SKM-1 treated with dmso at 0.1 percent for 144 hours (cell line): ENCODE measurements around the gene RNF167.
"Not testable (repeated sequence)": the region's sequence is repeated elsewhere in the genome, so short reads cannot be mapped to it uniquely, and the experiment has no call there.

ENCODE experiments used
- DNase-seq: peaks from one replicate; lab custom pipeline; 2025; ENCODE audit not compliant: unreplicated experiment; lab: John Stamatoyannopoulos, UW

The RNF167 gene

DNA sequence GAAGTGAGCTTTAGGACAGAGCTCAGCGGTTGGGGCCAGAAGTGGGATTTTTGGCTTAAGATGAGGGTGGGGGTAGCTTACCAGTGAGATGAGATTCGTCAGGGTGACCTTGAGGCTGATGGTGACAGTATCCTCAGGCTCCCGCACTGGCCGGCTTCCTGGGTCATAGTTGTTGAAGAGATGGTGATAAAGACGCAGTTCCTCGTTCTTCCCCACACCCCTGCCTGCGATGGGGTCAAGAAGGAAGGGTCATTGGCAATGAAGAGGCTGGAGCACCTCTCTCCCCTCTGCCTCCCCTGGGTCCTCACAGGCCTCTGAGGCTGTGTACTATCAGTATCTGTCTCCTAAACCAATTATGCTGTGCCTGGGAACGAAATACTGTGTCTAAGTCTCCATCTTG, 37.5 kb upstream of the RNF167 start:
- DNase-seq = no peak

DNA sequence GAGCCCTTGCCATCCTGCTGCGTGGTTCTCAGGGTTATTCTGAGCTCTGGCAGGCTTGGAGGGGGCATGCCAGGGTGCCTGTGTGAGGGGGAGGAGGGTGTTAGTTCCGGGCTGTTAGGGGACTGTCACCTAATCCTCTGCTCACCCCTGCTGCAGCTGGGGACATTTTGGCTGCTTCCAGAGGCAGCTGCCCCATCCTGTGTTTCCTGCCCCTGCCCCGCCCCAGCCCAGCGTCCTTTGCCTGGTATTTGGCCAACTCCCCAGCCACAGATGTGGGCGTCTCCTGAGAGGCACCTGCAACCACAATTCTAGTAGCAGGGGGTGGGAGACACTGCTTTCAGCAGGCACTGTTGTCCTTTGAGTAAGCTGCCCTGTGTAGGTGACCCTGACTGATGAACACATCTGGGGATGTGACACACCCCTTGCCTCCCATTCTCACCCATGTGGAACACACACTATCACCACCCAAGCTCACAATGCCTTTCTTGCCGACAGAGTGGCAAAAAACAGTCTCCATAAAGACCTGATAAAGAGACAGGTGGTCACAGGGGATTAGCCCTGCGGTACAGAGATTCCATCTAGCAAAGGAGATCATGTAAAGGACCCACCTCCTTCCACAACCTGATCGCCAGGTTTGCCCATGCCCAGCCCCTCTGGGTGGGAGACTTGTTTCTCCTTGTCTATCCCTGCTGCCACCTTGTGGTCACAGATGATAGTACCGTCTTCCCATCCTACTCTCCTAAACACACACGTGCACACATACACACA, 36.8 kb upstream of the RNF167 start, which contains the start of gene CHRNE:
TSS of gene CHRNE (minus strand) at position 48 of the 768 bp plus-strand sequence. CDS start at position 13, 35 bp downstream.
- DNase-seq = peak; percentile 26

DNA sequence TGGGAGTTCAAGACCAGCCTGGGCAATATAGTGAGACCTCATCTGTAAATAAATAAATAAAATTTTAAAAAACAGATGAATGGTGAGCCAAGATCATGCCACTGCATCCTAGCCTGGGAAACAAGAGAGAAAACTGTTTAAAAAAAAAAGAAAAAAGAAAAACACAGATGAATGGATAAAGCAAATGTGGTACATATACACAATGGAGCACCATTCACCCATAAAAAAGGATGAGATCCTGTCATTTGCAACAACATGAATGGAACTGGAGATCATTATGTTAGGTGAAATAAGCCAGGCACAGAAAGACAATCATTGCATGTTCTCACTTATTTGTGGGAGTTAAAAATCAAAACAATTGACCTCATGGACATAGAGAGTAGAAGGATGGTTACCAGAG, 33.4 kb upstream of the RNF167 start:
- DNase-seq = not testable (repeated sequence)

DNA sequence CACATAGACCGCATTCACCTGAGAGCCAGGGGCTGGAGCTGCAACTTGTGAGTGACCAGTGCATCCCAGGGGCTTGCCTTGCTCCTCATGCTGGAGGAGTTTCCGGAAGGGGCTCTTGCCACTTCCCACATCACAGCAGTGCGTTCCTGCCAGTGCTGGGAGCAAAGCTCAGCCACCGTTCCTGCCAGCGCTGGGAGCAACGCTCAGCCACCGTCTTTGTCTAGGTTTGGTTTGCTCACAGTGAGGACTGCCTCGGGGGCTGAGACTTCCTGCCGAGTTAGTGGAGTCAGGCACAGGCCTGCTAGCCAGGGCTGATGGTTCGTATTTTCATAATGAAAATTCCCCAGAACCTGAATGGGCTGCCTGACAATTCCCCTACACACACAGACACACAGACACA, 31.8 kb upstream of the RNF167 start:
- no peak for DNase-seq

DNA sequence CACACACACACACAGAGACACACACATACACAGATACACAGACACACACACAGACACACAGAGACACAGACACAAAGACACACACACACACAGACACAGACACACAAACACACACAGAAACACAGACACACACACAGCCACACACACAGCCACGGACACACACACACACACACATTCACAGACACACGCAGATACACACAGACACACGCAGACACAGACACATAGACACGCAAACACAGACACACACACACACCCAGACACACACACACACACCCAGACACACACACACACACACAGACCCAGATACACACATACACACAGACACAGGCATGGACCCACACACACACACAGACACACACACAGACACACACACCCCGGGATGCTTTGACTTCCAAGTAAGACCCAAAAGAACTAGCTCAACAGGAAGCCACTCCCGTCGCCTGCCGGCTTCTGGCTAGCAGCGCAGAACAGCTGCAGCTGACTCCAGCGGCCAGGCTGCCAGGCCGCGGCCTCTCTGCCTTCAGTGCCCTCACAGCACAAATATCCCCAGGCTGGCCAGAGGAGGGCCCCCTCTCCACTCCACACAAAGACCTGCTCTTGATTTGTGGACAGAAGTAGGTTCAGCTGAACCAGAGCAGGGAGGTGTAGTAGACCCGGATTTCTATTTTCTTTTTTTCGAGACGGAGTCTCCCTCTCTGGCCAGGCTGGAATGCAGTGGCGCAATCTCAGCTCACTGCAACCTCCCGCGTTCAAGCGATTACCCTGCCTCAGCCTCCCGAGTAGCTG, 31.2 kb upstream of the RNF167 start:
- DNase-seq = peak; percentile 65

DNA sequence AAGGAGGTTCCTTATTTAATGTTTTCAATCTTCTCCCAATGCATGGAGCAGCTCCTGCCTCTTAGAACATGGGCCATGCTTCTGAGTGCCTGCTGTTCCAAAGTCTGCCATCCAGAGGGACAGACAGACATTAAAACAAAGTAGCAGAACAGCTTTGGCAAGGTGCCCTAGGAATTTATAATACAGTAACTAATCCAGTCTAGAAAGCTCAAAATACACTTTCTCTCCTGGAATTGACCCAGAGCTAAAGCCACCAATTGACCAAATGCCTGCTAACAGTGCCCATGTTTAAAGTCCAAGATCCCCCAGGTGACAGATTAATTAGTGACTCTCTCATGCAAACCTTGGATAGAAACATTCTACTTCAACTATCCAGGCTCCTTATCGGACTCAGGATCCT, 26.1 kb upstream of the RNF167 start:
- DNase-seq = no peak

DNA sequence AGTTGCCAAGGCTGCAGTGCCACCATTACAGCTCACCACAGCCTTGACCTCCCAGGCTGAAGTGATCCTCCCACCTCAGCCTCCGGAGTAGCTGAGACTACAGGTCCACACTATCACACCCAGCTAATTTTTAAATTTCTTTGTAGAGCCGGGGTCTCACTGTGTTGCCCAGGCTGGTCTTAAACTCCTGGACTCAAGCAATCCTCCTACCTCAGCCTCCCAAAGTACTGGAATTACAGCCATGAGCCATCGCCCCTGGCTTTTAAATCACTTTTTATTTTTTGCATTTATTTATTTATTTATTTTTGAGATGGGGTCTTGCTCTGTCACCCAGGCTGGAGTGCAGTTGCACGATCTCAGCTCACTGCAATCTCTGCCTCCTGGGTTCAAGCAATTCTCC, 25.5 kb upstream of the RNF167 start:
- DNase-seq = not testable (repeated sequence)

DNA sequence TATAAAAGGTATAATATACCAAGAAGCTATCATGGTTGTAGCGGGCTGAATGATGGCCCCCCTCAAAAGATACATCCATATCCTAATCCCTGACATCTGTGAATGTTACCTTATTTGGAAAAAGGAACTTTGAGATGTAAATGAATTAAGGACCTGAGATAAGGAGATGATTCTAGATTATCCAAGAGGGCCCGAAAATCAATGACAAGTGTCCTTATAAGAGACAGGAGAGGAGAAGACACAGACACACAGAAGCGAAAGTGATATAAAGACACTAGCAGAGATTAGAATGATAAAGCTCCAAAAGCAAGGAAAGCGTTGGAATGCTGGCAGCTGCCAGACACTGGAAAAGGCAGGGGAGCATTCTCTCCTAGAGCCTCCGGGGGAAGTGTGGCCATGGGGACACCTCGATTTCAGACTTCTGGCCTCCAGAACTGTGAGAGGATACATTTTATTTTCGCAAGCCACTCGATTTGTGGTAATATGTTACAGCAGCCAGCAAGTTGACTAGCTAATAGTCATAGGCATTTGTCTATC, 20.5 kb upstream of the RNF167 start:
- DNase-seq = no peak

DNA sequence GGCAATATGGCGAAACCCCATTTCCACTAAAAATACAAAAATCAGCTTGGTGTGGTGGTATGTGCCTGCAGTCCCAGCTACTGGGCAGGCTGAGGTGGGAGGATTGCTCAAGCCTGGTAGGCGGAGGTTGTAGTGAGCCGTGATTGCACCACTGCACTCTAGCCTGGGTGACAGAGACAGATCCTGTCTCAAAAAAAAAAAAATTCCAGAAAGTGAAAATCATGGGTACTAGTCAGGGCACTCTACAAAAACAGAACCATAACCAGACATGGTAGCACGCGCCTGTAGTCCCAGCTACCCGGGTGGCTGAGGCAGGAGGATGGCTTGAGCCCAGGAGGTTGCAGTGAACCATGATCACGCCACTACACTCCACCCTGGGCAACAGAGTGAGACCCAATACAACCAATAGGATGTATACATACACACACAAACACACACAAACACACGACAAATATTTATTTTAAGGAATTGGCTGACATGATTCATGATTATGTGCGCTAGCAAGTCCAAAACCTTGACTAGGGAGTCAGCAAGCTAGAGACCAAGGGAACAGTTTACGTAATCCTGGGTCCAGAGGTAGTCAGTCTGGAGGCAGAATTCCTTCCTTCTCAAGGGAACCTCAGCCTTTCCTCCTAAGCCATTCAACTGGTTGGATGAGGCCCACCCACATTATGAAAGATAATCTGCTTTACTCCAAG, 19.6 kb upstream of the RNF167 start:
- DNase-seq = peak; percentile 1

DNA sequence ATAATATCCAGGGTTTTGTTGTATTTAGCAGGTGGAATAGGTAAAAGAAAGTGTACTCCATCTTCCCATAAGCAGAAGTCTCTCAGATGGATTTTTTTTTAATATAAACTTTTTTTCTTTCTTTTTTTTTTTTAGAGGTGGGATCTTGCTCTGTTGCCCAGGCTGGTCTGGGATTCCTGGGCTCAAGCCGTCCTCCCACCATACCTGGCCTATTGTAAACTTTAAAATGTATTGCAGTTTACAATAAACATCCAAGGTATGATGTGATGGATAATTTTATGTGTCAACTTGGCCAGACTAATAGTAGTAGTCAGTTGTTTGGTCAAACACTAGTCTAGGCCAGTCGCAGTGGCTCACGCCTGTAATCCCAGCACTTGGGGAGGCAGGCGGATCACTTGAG, 18.7 kb upstream of the RNF167 start:
- DNase-seq = no peak

DNA sequence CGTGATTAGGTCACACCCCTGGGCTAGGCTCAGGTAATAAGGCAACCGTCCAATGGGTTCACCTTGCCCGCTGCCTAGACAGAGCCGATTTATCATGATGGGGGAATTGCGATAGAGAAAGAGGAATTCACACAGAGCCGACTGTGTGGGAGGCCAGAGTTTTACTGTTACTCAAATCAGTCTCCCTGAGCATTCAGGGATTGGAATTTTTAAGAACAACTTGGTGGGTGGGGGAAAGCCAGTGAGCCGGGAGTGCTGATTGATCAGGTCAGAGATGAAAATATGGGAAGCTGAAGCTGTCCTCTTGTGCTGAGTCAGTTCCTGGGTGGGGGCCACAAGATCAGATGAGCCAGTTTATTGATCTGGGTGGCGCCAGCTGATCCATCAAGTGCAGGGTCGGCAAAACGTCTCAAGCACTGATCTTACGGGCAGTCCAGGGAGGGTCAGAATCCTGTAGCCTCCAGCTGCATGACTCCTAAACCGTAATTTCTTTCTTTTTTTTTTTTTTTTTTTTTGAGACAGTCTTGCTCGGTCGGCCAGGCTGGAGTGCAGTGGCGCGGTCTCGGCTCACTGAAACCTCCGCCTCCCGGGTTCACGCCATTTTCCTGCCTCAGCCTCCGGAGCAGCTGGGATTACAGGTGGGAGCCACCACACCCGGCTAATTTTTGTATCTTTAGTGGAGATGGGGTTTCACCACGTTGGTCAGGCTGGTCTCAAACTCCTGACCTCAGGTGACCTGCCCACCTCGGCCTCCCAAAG, 13.3 kb upstream of the RNF167 start:
- DNase-seq = not testable (repeated sequence)

DNA sequence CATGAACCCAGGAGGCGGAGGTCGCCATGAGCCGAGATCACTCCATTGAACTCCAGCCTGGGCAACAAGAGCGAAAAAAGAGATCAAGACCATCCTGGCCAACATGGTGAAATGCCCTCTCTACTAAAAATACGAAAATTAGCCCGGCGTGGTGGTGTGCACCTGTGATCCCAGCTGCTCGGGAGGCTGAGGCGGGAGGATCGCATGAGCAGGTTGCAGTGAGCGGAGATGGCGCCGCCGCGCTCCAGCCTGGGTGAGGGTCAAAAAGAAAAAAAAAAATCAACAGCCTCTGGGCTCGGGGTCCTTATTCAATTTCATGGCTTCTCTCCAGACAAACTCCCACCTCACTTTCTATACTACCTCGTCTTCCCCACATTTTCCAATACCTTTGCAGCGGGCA, 11.2 kb upstream of the RNF167 start:
- DNase-seq = no peak

DNA sequence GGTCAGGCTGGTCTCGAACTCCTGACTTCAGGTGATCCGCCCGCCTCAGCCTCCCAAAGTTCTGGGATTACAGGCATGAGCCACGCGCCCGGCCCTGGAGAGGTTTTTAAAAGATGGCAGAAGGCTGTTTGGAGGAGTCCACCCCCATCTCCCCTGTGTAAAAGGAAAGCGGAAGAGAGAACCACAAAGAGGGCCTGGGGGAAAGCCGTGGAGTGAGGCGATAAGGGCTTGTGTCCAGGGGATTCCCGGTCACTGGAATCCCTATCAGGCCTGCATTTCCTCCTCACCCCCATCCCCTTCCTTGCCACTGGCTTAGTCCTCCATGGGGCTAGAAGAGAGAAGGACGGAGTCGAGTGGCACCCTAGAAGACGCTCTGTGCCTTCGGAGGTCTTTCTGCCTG, 8.1 kb upstream of the RNF167 start, which contains the start of gene GP1BA:
TSS of gene GP1BA (plus strand) at position 315 of the 400 bp plus-strand sequence. CDS start 328 bp downstream, outside the sequence.
- no peak for DNase-seq

DNA sequence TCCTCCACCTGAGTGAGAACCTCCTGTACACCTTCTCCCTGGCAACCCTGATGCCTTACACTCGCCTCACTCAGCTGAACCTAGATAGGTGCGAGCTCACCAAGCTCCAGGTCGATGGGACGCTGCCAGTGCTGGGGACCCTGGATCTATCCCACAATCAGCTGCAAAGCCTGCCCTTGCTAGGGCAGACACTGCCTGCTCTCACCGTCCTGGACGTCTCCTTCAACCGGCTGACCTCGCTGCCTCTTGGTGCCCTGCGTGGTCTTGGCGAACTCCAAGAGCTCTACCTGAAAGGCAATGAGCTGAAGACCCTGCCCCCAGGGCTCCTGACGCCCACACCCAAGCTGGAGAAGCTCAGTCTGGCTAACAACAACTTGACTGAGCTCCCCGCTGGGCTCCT, 7.3 kb upstream of the RNF167 start:
- no peak for DNase-seq

DNA sequence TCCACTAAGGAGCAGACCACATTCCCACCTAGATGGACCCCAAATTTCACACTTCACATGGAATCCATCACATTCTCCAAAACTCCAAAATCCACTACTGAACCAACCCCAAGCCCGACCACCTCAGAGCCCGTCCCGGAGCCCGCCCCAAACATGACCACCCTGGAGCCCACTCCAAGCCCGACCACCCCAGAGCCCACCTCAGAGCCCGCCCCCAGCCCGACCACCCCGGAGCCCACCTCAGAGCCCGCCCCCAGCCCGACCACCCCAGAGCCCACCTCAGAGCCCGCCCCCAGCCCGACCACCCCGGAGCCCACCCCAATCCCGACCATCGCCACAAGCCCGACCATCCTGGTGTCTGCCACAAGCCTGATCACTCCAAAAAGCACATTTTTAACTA, 6.4 kb upstream of the RNF167 start:
- DNase-seq = no peak

DNA sequence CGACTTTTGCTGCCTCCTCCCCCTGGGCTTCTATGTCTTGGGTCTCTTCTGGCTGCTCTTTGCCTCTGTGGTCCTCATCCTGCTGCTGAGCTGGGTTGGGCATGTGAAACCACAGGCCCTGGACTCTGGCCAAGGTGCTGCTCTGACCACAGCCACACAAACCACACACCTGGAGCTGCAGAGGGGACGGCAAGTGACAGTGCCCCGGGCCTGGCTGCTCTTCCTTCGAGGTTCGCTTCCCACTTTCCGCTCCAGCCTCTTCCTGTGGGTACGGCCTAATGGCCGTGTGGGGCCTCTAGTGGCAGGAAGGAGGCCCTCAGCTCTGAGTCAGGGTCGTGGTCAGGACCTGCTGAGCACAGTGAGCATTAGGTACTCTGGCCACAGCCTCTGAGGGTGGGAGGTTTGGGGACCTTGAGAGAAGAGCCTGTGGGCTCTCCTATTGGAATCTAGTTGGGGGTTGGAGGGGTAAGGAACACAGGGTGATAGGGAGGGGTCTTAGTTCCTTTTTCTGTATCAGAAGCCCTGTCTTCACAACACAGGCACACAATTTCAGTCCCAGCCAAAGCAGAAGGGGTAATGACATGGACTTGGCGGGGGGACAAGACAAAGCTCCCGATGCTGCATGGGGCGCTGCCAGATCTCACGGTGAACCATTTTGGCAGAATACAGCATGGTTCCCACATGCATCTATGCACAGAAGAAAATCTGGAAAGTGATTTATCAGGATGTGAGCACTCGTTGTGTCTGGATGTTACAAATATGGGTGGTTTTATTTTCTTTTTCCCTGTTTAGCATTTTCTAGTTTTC, 5.7 kb upstream of the RNF167 start:
- DNase-seq = peak; percentile 32

DNA sequence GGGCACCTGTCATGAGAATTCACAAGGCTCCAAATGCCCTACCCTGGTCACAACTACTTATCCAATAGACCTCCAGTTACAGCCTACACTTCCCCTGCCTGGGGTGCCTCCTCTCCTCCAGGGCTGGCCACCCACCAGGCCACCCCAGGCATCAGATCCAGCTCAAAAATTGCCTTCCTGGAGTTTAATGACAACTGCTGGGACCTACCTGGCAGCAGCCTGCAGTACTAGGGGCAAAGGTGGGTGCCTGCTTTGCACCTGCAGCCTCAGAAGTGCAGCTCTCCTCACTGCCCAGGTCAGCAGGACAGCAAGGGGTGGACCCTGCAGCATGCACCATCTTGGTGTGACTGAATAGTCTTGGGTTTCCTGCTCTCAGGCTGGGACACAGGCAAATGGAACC, 4.4 kb upstream of the RNF167 start:
- DNase-seq = no peak

DNA sequence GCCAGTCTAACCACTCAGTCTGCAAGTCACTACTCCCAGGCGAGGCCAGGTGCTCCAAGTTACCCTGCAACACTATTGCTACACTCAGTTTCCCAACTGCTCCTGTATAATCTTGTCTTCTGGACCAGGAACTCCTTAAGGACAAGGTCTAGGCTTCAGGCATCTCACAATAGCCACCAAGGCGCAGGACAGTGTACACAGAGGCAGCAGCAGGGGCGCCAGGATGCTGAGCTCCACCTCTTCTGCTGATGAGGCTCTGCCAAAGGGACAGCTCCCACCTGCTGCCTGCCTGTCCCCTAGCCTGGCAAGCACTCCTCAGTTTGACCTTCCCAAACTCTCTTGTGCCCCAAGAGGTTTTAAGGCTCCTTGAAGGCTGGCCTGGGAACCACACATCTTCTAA, 3.6 kb upstream of the RNF167 start:
- DNase-seq = no peak

DNA sequence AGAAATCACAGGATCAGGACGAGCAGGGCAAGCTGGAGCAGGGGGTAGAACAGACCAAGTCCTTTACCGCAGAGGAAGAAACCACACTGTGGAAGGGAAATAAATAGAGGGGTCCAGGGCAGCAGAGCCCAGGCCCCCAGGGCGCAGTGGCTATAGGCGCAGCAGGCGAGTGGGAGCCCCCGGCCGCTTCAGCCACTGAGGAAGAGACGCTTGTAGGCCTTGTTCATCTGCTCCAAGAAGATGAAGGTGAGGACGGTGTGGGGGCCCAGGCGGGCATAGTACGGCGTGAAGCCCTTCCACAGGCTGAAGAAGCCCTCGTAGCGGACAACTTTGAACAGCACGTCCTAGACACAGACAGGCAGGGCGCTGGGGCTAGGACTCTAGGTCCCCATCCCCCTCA, 2.5 kb upstream of the RNF167 start:
- DNase-seq = no peak

DNA sequence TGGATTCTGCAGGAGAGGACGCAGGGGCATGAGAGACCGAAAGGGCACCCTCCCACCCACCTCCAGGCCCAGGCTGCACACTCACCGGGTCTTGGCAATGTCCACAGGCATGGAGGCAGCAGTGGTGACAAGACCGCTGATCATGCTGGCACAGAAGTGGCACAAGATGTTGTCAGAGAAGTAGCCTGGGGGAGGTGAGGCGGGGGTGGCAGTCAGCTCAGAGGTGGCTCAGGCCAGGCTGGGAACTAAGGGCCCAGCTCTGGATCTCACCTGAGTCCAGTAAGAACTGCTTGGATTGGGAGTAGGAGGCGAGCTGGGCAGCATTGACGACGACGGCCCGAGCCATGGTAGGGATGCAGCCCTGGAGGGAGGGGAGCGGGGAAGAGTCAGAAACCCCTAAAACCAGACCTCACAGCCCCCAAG, 2.0 kb upstream of the RNF167 start:
- DNase-seq = no peak
